ENCODE data around the gene F2R. TPM values are rescaled to one million over a fixed set of nuclear protein-coding genes. Genes with fewer than 3 reads are reported as not detected.
"Not testable (repeated sequence)": the region's sequence is repeated elsewhere in the genome, so short reads cannot be mapped to it uniquely, and the experiment has no call there.

Gene F2R
- total RNA-seq, 1 donor from 2014 or later = 38.8 TPM

DNA sequence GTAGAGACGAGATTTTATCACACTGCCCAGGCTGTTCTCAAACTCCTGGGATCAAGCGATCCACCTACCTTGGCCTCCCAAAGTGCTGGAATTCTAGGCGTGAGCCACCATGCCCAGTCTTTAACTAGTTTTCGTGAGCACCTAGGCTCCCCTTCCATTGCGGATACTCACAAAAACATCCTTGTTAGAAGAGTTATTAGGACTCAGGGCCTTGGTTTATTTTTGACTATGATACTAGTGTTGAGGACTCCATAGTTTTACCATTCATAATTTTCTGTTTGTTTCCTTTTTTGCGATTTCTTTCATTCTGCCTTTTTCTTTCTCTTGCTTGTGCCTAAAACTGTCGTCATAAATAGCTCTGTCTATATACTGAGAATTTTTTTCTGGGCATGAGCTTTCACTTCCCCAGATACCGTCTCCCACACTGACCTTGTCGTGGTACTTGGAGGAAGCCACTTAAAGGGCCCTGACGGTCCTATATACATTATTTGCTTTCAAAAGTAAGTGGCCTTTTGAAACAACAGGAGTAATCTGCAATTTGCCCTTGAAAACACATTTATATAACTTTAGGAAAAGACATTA is 5.2 kb downstream of the F2R start:
- DNase-seq = no peak

DNA sequence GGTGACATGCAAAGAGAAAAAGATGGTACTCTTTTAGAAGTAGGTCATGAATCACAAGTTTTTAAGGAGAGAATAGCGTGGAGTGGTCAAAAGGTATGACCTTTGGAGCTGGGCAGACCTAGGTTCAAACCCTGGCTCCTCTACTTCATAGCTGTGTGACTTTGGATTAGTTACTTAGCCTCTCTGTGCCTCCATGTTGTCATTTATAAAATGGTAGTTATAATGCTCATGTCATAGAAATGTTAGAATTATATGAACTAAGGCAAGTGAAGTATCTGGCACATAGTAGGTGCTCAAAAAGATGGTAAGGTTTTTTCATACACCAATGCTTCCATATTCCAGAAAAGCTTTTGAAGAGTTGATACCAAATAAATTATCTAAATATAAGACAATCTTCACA is 7.3 kb downstream of the F2R start:
- no peak for DNase-seq

DNA sequence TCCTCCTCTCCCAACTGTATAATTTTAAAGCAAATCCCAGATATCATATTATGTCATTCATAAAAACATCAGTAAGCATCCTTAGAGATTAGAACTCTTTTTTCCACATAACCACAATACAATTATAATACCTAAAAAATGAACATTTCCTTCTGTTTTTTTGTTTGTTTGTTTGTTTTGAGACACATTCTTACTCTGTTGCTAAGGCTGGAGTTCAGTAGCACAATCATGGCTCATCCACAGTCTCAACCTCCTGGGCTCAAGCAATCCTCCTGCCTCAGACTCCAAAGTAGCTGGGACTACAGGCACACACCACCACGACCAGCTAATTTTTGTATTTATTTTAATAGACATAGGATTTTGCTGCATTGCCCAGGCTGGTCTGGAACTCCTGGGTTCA is 8.0 kb downstream of the F2R start:
- no peak for DNase-seq

GRCh38 chr5:76724871-76725270 is 8.9 kb downstream of the F2R start:
- no peak for DNase-seq

- no peak for DNase-seq
Observed at GRCh38 chr5:76728965-76729364, 13.0 kb downstream of the F2R start.

DNA sequence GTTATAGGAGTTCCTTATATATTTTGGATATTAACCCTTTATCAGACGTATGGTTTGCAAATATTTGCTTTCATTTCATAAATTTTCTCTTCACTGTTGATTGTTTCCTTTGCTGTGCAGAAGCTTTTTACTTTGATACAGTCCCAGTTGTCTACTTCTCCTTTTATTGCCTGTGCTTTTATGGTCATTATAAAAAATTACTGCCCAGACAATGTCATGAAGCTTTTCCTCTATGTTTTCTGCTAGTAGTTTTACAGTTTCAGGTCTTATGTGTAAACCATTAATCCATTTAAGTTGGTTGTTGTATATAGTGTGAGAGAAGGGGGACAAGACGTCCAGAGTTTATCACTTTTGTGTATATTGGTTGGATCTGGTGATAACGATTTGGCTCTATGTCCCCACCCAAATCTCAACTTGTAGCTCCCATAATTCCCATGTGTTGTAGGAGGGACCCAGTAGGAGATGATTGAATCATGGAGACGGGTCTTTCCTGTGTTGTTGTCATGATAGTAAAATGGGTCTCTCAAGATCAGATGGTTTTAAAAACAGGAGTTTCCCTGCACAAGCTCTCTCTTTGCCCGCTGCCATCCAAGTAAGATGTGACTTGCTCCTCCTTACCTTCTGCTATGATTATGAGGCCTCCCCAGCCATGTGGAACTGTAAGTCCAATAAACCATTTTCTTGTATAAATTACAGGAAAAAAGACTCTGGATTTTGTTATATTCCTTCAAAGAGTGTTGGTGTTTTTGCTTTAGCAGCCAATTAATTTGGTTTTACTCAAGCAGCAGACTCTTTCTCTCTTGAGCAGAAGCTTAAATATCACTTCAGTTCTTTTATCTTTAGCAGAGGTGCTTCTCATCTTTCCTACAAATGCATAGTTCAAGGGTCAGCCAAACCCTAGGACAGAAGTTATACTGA is 13.7 kb downstream of the F2R start:
- no peak for DNase-seq

DNA sequence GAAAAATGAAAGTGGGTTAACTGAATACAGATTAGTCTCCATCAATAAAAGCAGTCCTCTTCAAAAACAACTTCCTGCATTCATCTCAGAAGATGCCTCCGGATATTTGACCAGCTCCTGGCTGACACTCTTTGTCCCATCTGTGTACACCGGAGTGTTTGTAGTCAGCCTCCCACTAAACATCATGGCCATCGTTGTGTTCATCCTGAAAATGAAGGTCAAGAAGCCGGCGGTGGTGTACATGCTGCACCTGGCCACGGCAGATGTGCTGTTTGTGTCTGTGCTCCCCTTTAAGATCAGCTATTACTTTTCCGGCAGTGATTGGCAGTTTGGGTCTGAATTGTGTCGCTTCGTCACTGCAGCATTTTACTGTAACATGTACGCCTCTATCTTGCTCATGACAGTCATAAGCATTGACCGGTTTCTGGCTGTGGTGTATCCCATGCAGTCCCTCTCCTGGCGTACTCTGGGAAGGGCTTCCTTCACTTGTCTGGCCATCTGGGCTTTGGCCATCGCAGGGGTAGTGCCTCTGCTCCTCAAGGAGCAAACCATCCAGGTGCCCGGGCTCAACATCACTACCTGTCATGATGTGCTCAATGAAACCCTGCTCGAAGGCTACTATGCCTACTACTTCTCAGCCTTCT is 16.6 kb downstream of the F2R start:
- no peak for DNase-seq

DNA sequence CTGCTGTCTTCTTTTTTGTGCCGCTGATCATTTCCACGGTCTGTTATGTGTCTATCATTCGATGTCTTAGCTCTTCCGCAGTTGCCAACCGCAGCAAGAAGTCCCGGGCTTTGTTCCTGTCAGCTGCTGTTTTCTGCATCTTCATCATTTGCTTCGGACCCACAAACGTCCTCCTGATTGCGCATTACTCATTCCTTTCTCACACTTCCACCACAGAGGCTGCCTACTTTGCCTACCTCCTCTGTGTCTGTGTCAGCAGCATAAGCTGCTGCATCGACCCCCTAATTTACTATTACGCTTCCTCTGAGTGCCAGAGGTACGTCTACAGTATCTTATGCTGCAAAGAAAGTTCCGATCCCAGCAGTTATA is 17.1 kb downstream of the F2R start:
- no peak for DNase-seq

- no peak for DNase-seq
Observed at GRCh38 chr5:76735762-76736545, 20.0 kb downstream of the F2R start.

GRCh38 chr5:76736679-76737556 is 21.0 kb downstream of the F2R start:
- no peak for DNase-seq

DNA sequence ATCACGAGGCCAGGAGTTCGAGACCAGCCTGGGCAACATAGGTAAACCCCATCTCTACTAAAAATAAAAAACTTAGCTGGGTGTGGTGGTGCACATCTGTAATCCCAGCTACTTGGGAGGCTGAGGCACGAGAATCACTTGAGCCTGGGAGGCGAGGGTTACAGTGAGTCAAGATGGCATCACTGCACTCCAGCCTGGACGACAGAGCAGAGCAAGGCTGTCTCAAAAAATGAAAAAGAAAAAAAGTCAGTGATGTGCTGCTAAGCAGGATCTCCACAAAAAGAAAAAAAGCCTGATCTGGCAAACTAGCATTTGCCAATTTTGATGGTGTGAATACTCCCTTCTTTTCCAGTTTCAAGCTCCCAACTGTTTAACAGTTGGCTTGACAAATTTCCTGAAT is 21.9 kb downstream of the F2R start:
- no peak for DNase-seq

DNA sequence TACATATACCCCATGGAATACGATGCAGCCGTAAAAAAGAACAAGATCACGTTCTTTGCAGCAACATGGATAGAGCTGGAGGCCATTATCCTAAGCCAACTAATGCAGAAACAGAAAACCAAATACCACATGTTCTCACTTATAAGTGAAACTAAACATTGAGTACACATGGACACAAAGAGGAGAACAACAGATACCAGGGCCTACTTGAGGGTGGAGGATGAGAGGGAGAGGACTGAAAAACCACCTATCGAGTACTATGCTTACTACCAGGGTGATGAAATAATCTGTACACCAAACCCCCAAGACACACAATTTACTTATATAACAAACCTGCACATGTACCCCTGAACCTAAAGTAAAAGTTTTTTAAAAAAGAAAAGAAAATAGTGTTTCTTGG is 25.6 kb downstream of the F2R start:
- DNase-seq = not testable (repeated sequence)

DNA sequence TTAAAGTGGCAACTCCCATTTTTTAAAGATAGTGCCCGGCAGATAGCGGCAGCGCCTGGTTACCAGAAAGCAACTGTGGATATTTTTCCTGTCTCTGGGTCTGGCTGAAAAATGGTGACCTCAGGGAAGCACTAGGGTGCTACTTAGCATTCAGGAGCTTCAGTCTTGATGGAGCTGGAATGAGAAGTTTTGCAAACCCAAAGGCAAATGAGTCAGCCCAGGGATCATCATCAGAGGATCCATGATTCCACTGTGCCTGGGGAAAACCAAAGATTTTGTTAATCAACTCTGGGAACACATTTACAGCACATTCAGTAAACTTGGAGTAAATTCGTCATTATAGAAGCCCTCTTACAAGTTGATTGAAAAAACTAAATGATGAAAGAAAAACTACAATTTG is 26.7 kb downstream of the F2R start:
- no peak for DNase-seq

DNA sequence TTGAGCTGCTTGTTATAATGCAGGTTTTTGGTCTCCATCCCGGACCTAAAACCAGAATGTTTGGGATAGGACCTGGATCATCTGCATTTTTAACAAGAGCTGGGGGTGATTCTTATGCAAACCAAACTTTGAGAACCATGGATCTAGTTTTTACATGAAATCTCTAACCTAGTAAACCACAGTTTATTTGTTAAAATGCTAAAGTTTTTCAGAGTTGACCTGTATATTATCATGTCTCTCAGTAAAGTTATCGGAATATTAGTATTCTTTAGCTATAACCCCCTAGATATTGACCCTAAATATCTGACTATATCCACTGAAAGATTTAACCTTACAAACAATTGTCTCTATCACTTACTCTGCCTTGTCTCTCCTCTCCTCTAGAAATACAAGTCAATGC is 28.7 kb downstream of the F2R start:
- no peak for DNase-seq

DNA sequence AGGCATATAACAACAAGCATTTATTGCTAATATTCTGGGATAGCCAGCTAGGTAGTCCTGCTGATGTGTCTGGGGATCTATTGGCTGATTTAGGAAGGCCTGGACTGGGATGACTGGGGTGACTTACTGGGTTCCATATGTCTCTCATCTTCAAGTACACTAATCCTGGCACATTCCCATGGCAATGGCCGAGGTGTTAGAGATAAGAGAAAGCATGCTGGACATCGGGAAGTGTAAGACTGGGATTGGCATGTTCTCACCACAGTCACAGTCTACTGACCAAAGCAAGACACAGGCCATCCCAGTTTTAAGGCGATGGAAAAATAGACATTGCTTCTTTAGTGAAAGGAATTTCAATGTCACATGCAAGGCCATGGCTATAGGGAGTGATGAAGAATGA is 29.7 kb downstream of the F2R start:
- DNase-seq = no peak

DNA sequence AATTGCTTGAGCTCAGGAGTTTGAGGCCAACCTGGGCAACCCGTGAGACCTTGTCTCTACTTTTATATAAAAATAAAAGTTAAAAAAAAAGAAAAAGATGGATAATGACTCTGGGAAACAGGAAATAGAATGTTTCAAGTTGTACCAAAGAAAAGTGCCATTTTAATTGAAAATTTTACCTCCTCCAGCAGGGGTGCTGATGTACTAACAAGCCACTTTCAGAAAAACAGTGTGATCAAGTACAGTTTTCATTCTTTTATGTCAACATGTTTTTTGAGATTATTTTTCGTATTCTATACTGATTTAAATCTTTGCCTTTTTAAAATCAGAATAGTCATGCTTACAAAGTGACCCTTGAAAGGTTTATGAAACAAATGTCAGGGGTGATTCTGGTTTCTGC is 30.8 kb downstream of the F2R start:
- DNase-seq = no peak

- DNase-seq = no peak
Observed at GRCh38 chr5:76747706-76748105, 31.8 kb downstream of the F2R start.

DNA sequence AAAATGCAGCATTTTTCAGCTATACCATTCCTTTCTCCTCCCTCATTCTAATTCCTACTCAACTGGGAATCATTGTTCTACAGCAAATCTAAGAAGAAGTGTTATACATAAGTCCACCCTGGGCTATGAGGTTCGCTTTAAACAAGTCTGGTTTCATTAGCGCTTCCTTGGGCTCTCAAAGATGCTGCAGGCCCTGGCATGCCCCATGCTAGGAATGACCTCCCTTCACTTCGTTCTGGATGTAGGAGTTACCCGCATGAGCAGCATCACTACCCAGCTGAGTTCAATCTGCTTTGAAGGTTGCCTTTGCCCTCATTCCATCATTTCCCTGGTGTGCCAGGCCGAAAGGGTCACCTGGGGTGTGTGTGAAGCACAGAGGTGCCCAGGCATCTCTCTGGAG is 35.4 kb downstream of the F2R start:
- no peak for DNase-seq

GRCh38 chr5:76754668-76755078 is 38.7 kb downstream of the F2R start:
- no peak for DNase-seq

- DNase-seq = no peak
Observed at GRCh38 chr5:76755779-76756637, 40.1 kb downstream of the F2R start.

DNA sequence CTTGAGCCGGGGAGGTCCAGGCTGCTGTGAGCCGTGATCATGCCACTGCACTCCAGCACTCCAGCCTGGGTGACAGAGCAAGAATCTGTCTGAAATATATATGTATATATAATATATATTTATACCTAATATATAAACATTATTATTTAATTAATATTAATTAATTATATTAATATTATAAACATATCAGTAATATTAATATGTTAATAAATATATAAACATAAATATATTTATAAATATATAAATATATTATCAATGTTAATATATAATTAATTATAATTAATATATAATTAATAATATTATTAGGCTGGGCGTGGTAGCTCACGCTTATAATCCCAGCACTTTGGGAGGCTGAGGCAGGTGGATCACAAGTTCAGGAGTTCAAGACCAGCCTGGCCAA is 41.1 kb downstream of the F2R start:
- no peak for DNase-seq

Measured in tongue (tissue), 2 donors.